NOMO-1 treated with DMSO at 0.1 percent for 48 hours (cell line): ENCODE results near the gene FRRS1.

Experiments used
- DNase-seq: peaks from one replicate; lab custom pipeline; 2025; ENCODE audit not compliant: unreplicated experiment; lab: John Stamatoyannopoulos, UW

The FRRS1 gene, protein sequence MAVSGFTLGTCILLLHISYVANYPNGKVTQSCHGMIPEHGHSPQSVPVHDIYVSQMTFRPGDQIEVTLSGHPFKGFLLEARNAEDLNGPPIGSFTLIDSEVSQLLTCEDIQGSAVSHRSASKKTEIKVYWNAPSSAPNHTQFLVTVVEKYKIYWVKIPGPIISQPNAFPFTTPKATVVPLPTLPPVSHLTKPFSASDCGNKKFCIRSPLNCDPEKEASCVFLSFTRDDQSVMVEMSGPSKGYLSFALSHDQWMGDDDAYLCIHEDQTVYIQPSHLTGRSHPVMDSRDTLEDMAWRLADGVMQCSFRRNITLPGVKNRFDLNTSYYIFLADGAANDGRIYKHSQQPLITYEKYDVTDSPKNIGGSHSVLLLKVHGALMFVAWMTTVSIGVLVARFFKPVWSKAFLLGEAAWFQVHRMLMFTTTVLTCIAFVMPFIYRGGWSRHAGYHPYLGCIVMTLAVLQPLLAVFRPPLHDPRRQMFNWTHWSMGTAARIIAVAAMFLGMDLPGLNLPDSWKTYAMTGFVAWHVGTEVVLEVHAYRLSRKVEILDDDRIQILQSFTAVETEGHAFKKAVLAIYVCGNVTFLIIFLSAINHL

DNA sequence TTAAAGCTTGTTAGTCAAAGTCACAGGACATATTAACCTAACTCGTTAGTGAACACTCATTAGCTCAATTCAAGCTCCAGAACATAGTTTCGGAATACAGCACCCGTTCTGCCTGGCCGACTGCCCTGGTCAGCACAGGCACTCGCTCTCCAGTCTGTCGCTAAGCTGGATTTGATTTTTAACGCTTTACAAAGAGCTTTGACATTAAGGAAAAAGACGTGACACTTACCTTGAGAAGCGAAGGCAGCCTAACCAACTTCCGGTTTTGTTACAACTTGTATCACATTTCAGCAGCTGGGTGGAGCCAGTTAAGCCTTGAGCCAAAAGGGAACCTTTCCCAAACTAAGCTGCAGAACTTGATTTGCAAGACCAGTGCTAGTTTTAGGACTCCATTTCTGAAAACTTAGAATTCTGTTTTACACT, at the start of gene FRRS1:
Gene FRRS1 (minus strand): TSS at position 258 of the 423 bp plus-strand sequence. CDS start 17,867 bp downstream, outside the sequence.
- DNase-seq: peak; percentile 90

DNA sequence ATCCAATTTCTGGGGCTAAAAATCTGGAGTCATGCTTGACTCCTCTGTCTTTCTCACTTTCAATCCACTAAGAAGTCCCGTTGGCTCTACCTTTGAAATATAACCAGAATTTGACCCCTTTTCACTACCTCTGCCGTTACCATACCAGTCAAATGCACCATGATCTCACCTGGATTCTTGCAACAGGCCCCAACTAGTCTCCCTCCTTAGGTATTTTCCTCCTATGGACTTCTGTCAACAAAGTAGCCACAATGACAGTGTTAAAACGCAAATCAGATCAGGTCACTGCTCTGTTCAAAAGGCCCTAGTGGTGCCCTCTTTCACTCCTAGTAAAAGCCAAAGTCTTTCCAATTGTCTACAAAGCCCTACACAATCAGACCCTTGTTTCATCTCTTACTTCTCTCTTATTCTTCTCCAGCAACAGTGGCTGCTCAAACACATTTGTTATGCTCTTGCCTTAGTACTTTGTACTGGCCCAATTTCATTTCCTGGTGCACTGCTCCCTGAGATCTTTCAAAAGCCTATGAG, 48.0 kb upstream of the FRRS1 start:
- no peak for DNase-seq

DNA sequence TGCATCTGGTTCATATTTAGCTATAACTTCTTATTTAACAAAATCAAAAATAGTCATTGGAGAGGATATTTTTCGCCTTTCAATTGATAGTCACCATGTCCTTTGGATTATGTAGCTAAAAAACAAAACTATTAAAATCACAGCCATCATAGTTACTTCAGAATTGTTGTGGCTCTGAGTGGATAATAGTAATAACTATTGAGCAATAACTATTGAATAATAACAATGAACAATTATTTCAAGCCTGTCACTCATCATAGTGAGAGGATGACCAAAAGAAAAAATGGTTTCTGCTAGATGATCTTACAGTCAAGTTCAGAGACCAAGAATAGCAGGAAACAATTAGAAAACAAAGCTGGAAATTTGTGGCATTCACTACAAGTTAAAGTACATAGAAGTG, 45.3 kb upstream of the FRRS1 start:
- no peak for DNase-seq

DNA sequence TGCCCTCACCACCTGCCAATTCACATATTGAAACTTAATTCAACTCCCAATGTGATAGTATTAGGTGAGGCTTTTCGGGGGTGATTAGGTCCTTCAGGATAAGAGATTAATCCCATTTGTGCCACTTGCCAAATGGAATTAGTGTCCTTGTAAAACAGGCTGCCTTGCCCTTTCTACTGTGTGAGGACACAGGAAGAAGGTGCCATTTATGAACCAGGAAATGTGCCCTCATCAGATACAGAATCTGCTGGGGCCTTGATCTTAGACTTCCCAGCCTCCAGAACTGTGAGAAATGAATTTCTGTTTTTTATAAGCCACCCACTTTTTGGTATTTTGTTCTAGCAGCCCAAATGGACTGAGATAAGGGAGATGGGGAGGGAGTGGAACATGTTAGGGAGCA, 44.6 kb upstream of the FRRS1 start:
- DNase-seq: no peak

DNA sequence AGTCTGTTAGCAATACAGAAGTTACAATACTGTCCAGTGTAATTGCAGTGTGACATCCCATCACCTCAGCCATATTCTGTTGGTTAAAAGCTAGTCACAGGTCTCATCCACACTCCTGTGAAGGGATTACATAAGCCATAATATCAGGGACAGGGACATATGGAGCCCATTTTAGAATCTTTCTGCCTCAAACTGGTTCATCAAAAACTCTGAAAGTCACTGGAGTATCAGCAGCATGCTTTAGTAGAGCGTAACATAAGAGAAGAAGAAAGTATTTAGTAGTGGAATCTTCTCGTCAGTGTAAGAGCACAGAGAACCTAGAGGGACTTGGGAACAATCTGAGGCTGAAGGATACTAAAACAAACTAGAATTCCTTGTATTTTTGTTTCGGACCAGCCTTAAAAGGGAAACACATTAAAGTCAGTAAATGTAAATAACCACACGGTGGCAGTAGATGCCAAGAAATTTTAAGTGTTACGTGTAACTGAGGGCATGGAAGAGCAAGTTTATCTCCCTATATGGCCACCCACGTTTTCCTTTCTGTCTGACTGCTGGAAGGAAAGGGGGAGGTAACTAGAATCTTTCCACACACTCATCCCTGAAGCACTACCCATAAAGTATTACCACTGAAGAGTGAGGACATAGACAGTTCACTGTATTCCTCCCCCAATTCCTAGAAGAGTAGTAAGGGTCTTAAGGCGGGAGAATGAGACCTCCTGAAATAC, 42.1 kb upstream of the FRRS1 start:
- peak; percentile 73 for DNase-seq

DNA sequence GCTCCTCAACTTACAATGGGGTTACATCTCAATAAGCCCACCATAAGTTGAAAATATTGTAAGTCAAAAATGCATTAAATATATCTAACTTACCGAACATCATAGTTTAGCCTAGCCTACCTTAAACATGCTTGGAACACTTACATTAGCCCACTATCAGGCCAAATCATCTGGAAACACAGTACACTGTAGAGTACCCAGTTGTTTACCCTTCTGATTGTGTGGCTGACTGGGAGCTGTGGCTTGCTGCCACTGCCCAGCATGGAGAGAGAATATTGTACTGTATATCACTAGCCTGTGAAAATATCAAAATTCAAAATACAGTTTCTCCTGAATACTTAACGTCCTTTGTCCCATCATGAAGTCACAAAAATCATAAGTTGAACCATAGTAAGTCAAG, 40.4 kb upstream of the FRRS1 start:
- no peak for DNase-seq

DNA sequence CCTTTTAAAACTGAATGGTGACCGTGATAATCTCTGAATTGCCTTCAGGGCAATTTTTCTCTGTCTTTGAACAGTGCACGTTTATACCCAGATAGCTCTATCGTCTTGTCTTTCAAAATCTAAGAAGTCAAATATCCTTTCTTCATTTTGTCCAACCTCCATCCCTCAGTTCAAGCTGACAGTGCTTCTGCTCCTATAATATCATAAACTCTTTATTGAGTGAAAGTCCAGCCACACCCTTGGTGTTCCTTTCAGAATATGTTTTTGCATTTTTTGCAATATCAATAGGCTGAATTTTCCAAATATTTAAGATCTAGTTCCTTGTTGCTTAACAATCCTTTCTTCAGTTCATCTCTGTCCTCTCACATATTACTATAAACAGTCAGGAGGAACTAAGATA, 35.1 kb upstream of the FRRS1 start:
- DNase-seq: no peak

DNA sequence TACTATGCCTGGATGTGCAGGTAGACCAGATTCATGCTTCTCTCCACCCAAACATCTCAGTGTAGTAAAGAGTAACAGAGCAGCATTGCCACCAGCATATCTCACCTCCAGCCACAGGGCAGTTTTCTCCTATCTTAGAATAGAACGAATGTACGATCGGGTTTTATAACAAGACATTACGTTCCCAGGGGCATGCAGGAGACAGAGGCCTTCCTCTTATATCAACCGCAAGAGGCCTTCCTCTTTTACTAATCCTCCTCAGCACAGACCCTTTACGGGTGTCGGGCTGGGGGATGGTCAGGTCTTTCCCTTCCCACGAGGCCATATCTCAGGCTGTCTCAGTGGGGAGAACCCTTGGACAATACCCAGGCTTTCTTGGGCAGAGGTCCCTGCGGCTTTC, 27.4 kb upstream of the FRRS1 start:
- peak; percentile 68 for DNase-seq

DNA sequence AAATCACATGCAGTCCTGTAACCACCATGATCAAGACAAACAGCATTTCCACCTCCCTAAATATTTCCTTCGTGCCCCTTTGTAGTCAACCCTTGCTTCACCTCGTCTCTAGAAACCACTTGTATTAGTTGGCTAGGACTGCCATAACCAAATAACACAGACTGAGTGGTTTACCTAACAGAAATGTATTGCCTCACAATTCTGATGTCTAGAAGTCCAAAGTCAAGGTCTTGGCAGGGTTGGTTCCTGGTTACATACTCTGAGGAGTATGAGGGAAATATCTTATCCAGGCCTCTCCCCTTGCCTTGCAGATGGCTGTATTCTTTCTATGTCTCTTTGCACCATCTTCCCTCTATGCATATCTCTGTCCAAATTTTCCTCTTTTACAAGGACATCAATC, 23.3 kb upstream of the FRRS1 start:
- no peak for DNase-seq

DNA sequence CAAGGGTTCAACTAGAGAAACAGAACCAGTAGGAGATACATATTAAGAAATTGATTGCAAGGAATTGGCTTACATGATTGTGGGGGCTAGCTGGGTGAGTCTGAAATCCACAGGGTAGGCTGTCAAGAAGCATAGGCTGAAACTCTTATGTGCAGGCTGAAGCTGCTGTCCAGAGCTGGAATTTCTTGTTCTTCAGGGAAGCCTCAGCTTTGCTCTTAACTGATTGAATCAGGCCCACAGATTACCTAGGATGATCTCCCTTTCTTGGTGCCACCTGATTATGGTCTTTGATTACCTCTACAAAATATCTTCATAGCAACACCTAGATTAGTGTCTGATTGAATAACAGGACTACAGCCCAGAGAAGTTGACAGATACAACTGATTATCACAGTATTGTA, 22.5 kb upstream of the FRRS1 start:
- DNase-seq: no peak

DNA sequence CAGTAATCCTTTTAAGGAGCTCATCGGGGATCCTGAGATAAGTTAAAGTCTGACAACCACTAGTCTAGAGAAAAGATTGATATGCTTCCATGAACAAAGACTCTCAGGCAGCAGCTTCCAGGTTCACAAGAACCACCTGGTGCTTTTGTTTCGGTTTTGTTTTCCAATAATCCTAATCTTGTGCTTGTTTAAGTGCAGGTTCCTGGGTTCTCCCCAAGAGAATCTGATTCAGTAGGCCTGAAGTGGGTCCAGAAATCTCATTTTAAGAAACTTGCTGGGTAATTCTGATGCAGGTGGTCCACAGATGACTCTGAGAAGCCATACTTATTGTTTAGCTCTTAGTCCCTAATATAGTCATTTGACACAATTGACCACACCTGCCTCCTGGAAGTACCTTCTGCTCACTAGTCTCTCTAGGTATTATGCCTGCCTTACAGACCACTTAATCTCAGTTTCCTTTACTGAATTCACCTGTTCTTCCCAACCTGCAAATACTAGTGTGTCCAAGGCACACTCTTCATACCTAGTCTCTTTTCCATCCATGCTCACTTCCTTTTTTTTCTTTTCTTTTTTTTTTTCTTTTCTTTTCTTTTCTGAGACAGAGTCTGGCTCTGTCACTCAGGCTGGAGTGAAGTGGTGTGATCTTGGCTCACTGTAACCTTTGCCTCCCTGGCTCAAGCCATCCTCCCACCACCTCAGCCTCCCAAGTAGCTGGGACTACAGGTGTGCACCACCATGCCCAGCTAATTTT, 20.5 kb upstream of the FRRS1 start:
- no peak for DNase-seq

DNA sequence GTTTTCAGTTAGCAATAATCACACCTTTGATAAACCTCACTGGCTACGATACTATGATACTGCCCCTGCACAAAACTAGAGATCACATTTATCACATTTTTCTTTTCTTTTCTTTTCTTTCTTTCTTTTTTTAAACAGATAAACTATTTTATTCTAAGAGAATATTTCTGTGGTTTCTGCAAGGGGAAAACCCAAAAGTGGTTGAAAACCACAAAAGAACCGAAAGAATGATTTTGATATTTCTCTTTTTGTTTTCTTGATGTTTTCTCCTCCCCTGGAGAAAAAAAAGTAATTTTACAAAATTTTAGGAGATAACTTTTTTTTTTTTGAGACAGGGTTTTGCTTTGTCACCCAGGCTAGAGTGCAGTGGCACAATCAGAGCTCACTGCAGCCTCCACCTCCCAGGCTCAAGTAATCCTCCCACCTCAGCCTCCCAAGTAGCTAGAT, 18.4 kb upstream of the FRRS1 start:
- DNase-seq: no peak

DNA sequence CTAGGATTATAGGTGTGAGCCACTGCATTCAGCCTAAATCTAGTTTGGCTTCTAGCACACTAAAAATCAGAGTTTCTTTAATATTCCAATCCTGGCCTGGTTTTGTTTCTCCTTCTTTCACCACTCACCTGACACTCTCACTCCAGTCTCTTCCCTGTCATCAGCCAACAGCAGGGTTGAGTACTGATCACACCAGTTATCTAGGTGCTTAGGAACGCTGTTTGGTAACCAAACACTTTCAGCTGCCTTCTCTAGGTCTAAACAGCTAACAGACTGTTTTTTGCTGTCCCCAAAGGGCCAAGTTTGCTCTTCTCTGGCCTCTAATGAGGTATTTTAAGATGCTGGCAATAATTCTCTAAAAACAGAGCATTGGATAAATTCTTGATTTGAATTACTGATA, 17.7 kb upstream of the FRRS1 start:
- DNase-seq: no peak

DNA sequence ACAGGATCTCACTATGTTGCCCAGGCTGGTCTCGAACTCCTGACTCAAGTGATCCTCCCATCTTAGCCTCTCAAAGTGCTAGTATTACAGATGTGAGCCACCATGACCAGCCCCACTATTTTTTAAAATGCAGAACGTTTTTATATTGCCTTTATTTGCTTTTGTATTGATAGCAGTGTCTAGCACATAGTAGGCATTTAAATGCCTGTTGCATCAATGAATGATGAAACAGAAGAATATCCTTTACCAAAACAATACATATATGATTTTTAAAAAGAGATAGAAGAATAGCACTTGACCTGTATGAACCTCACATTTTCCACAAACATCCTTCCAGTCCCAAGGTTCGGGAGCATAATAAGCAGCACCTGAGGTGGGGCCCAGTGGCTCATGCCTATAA, 16.5 kb upstream of the FRRS1 start:
- DNase-seq: no peak

DNA sequence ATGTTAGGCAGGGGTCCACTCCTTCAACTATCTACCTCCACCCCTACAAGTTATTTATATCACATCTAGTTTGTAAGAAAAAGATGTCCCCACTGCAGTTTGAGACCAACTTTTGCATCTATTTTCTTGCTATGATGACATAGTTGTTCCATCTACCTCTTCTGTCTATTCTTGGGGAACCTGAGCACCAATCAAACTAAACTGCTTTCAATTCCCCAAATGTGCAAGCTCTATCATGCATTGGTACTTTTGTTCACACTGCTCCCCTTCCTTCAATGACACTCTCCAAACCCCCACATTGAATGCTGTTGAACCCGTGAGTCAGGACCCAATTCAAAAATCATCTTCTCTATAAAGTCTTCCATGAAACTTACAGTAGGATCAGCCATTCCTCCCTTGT, 16.0 kb upstream of the FRRS1 start:
- no peak for DNase-seq

DNA sequence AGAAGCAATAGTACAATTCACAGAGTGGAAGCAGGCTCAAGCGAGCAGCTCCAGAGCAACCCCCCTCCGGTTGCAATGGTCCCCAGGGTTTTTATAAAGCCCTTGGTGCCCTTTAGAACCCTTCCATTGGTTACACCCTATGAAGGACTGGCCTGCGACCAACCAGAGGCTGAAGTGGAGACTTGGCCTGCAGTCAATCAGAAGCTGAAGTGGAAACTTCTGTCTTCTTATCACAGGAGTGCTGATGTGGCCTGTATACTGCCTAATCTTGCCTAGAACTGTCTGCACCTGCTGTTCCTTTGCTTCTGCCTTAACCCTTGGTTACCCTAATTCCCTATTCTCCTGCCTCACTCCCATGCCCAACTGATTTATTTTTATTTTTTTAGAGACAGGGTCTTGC, 15.4 kb upstream of the FRRS1 start:
- DNase-seq: no peak

DNA sequence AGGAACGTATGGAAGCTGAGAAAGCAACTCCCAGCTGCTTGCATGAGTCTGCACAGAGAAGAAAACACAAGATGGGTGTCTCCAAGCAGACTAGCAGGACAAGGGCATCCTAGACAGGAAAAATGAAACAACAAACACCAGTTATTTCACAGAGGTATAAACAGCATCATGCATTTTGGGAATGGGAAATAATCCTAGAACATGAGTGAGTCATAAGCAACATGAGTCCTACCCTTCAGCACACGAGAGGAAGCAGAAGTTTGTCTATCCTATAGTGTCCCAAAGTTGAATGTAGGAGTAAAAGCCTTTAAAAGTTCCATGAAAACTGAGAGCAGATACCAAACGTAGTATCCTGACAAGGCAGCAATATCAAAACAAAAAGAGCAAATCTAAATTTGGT, 11.3 kb upstream of the FRRS1 start:
- DNase-seq: no peak

DNA sequence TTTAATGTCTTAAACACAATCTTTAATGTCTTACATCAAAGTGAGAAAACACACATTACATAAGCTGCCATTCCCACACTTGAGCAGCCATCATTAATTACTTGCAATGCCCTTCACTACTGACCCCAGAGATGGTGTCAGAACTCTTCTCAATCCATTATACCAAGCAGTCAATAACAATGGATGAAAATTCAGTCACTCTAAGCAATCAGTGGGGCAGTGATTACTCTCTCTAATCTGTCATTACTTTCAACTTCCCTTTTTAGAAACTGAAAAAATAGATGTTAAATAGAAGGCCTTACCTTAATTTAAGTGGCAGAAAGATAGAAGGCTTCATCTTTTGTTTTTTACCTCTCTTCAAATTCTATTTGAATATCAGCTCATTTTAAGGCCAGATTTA, 9.7 kb upstream of the FRRS1 start:
- DNase-seq: peak; percentile 50

DNA sequence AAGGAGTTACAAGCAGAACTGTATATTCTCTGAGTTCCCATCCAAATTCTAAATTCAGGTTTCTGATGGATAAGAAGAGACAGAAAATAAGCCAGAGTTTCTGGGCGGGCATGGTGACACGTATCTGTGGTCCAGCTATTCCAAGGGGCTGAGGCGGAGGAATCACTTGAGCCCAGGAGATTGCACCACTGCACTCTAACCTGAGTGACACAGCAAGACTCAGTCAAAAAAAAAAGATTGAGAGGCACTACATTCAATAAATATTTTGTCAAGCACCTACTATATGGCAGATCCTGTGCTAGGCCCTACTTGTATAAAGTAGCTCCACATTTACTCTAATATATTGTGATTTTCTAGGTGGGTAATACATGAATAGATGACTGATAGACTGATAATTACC, 6.4 kb upstream of the FRRS1 start:
- DNase-seq: no peak

DNA sequence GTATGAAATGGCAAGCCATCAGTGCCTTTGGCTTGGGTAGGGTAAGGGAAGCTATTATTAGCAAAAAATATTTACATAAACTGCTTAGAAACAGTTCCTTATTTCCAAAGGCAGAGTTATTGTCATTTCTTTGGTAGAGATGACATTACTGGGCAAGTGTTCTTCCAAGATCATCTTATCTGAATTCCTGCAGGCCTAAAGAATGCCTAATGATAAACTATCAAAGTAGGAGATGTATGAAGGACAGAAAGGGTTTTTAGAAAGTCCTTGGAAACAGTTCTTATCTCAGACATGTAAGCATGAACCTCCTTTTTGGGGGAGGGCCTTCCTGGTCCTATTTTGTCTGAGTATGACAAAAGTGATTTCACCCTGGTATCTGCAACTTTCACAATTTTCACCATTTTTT, 5.1 kb upstream of the FRRS1 start:
- no peak for DNase-seq
